Hematopoietic multipotent progenitor cell treated with erythropoietin and hydrocortisone succinate and interleukin-3 and kit ligand, for 6 days (in vitro differentiated cells): Measurements from ENCODE around the gene SELENOP.
"Not testable (repeated sequence)": the region's sequence is repeated elsewhere in the genome, so short reads cannot be mapped to it uniquely, and the experiment has no call there.

Experiments
- DNase-seq: peaks from one replicate; pipeline ENCODE4 v3.0.0-alpha.2; 2015

Gene SELENOP, protein sequence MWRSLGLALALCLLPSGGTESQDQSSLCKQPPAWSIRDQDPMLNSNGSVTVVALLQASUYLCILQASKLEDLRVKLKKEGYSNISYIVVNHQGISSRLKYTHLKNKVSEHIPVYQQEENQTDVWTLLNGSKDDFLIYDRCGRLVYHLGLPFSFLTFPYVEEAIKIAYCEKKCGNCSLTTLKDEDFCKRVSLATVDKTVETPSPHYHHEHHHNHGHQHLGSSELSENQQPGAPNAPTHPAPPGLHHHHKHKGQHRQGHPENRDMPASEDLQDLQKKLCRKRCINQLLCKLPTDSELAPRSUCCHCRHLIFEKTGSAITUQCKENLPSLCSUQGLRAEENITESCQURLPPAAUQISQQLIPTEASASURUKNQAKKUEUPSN

GRCh38 chr5:42811591-42812446, at the start of gene SELENOP:
TSS of gene SELENOP (minus strand) at chr5:42811892. CDS start at chr5:42808353, 3,539 bp downstream.
- peak; percentile 16 for DNase-seq

DNA sequence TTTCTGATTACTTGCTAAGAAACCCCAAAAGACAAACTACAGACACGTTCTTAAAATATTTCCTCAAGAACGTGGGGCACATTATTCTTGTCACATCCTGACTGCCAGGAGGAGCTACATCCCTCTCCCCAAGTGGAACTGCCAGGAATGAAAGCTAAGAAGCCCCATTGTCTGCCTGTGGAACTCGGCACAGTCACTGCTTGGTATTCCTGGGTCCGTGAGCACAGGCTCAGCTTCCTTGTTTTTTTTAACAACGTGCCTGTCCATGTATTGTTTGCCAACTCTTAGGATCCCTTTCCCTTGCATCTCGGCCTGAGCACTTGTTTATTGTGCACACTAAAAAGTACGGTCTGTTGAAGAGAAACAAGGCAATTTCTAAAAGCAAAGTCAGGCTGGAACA, 47.0 kb upstream of the SELENOP start:
- DNase-seq: no peak

DNA sequence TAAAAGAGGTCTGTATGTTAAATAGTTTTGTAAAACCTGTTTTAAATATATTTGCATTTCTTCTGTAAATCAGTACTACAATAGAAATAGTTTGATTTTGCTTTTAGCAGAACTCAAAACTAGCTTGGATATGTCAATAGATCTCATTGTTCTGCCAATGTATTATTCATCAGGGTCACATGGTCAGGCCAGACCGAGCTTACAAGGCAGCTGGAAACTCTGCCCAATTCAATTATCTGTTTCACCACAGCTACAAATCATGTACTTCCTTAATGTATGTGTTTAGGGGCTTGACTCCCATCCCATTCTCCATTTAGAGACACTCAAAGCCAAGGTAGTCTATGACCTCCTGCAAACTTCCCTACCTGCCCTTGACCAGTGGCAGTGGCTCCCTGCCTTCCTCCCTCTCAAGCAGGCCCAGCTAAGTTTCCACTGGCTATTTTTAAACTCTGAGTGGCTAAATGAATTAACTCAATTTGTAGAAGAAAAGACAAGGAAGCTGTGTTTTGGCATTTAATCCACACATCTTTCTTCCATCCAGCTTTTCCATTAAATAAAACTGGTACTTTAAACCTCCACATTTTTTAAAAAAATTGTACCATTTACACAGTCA, 46.4 kb upstream of the SELENOP start:
- DNase-seq: no peak

DNA sequence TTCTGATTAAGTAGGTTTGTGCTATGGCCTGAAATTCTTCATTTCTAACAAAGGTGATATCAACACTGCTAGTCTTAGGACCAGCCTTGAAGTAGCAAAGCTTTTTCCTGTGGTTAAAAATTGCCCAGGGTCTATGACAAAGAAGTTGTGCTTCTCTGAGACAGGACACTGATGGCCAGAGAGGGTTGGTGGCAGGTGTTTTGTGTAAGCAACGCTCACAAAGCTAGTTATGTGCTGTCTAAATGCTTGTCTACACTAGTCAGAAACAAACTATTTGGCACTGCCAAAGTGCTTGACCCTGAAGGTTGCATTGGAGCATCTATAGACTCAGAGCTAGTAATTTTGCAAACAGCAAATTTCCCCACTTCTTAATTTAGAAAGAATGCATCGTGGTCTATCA, 44.1 kb upstream of the SELENOP start:
- DNase-seq: no peak

GRCh38 chr5:42855386-42855785, 43.7 kb upstream of the SELENOP start:
- DNase-seq: no peak

GRCh38 chr5:42854795-42855194, 43.1 kb upstream of the SELENOP start:
- no peak for DNase-seq

- no peak for DNase-seq
Observed at GRCh38 chr5:42852826-42853225, 41.1 kb upstream of the SELENOP start.

GRCh38 chr5:42851481-42851880, 39.8 kb upstream of the SELENOP start:
- DNase-seq: no peak

- DNase-seq: no peak
Observed at GRCh38 chr5:42848545-42848944, 36.9 kb upstream of the SELENOP start.

GRCh38 chr5:42844408-42844807, 32.7 kb upstream of the SELENOP start:
- DNase-seq: not testable (repeated sequence)

- DNase-seq: no peak
Observed at GRCh38 chr5:42843675-42844292, 32.1 kb upstream of the SELENOP start.

- no peak for DNase-seq
Observed at GRCh38 chr5:42842921-42843641, 31.4 kb upstream of the SELENOP start.

GRCh38 chr5:42840842-42841567, 29.3 kb upstream of the SELENOP start:
- peak; percentile 33 for DNase-seq

DNA sequence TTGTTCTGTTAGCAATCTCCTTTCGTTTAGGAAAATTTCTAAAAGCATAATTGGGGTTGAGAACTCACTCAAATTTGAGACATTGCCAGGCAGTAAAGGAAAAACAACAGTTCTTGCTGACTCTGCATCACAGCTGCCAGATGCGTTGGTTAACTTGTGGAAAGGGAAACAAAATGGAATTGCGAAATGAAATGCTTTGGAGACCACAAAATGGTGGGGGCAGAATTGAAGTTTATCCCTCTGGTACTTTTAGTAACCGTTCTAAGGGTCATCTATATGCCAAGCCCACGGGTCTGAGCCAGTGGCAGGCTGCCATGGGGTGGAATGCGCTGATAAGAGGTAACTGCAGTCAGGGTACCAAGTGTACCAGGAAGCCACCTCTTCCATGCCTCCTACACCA, 28.6 kb upstream of the SELENOP start:
- peak; percentile 74 for DNase-seq

GRCh38 chr5:42839196-42839595, 27.5 kb upstream of the SELENOP start:
- no peak for DNase-seq

DNA sequence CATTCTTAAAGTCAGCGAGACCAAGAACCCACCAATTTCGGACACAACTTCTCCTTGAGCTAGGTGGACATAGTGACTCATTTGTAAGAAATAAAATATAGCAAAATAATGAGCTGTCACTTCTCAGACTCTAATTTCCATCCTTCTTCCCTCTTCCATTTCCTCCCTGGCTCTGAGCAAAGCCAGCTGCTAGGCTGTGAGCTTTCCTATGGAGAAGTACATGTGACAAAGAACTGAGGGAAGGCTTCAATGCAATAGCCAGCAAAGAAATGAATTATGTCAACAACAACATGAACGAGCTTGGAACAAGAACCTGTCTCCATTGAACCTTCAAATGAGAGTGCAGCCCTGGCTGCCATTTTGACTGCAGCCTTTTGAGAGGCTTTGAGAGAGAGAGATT, 25.9 kb upstream of the SELENOP start:
- DNase-seq: no peak

GRCh38 chr5:42836070-42836769, 24.5 kb upstream of the SELENOP start:
- no peak for DNase-seq

GRCh38 chr5:42832060-42832459, 20.4 kb upstream of the SELENOP start:
- DNase-seq: no peak

DNA sequence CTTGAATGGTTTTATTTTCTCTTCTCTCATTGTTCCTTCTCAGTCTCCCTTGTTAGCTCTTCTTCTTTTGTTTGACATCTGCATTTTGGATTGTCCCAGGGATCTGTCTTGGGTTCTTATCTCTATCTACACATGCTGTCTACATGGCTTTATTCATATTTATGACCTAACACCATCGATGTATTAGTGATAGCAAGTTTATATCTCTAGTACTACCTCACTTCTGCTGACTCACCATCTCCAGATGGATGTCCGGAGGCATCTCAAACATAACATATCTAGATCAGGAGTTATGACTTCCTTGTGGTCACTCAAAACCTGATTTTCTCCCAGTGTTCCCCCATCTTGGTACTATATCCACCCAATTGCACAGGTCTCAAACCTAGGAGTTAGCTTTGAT, 19.2 kb upstream of the SELENOP start:
- no peak for DNase-seq

GRCh38 chr5:42828671-42829070, 17.0 kb upstream of the SELENOP start:
- DNase-seq: no peak
